Activated naive CD4-positive, alpha-beta T cell treated with anti-CD3 and anti-CD28 coated beads, Interleukin-2, amount 50 U/mL, for 24 hours (primary cell): ENCODE data around the gene STX4.

Source experiments
- H3K27ac Mint-ChIP-seq: one replicate; pipeline ENCODE4 v1.8.0; 2021; ENCODE audit warnings: mild to moderate bottlenecking, mixed read lengths
- H3K27me3 Mint-ChIP-seq: one replicate; pipeline ENCODE4 v1.8.0; 2021; ENCODE audit warnings: mixed read lengths
- H3K36me3 Mint-ChIP-seq: one replicate; pipeline ENCODE4 v1.8.0; 2021; ENCODE audit warnings: mixed read lengths
- H3K4me1 Mint-ChIP-seq: one replicate; pipeline ENCODE4 v1.8.0; 2021; ENCODE audit warnings: mixed read lengths
- H3K4me3 Mint-ChIP-seq: one replicate; pipeline ENCODE4 v1.8.0; 2021; ENCODE audit warnings: mild to moderate bottlenecking, mixed read lengths
- H3K9me3 Mint-ChIP-seq: one replicate; pipeline ENCODE4 v1.8.0; 2021; ENCODE audit warnings: mixed read lengths

The STX4 gene

GRCh38 chr16:31064882-31065461 lies 31.6 kb downstream of the STX4 start:
- Mint-ChIP-seq H3K4me1 (peaks cover 45% of the 10 kb centered on the region), H3K9me3 (no peaks in the 10 kb centered on the region), H3K36me3 (peaks cover 8% of the 10 kb centered on the region), H3K27ac (peak overlapping the region; percentile 65), H3K27me3 (no peaks in the 10 kb centered on the region), H3K4me3 (peak overlapping the region; percentile 63)

GRCh38 chr16:31067342-31067741 lies 34.0 kb downstream of the STX4 start:
- Mint-ChIP-seq H3K9me3 (no peaks in the 10 kb centered on the region), H3K27ac (no peak overlapping the region), H3K27me3 (no peaks in the 10 kb centered on the region), H3K36me3 (peaks cover 7% of the 10 kb centered on the region), H3K4me3 (no peak overlapping the region), H3K4me1 (peaks cover 54% of the 10 kb centered on the region)

GRCh38 chr16:31071861-31072260 lies 38.5 kb downstream of the STX4 start:
- no peaks in the 10 kb centered on the region for H3K9me3 Mint-ChIP-seq
- peak overlapping the region; percentile 98 for H3K4me3 Mint-ChIP-seq
- peaks cover 40% of the 10 kb centered on the region for H3K4me1 Mint-ChIP-seq
- H3K27me3 Mint-ChIP-seq = no peaks in the 10 kb centered on the region
- peaks cover 5% of the 10 kb centered on the region for H3K36me3 Mint-ChIP-seq
- peak overlapping the region; percentile 70 for H3K27ac Mint-ChIP-seq

- Mint-ChIP-seq H3K36me3 (peaks cover 5% of the 10 kb centered on the region), H3K27me3 (no peaks in the 10 kb centered on the region), H3K9me3 (no peaks in the 10 kb centered on the region), H3K27ac (peak overlapping the region; percentile 98), H3K4me3 (peak overlapping the region; percentile 98), H3K4me1 (peaks cover 40% of the 10 kb centered on the region)
Observed at GRCh38 chr16:31072540-31073141, 39.3 kb downstream of the STX4 start.

- no peaks in the 10 kb centered on the region for H3K27me3 Mint-ChIP-seq
- H3K27ac Mint-ChIP-seq = peak overlapping the region; percentile 98
- H3K4me3 Mint-ChIP-seq = peak overlapping the region; percentile 98
- no peaks in the 10 kb centered on the region for H3K9me3 Mint-ChIP-seq
- peaks cover 47% of the 10 kb centered on the region for H3K4me1 Mint-ChIP-seq
- H3K36me3 Mint-ChIP-seq = peaks cover 12% of the 10 kb centered on the region
Observed at GRCh38 chr16:31073142-31073969, 40.0 kb downstream of the STX4 start.

GRCh38 chr16:31073970-31074813 lies 40.8 kb downstream of the STX4 start, which contains the start of the genes ZNF646 and ZNF668:
TSS of gene ZNF646 (plus strand) at chr16:31074422. CDS start at chr16:31076325, 1,903 bp downstream.
TSS of gene ZNF668 (minus strand) at chr16:31074240. CDS start at chr16:31064459, 9,781 bp downstream.
- Mint-ChIP-seq H3K27me3 (no peaks in the 10 kb centered on the region), H3K27ac (peak within 1 kb of the TSS; percentile 98), H3K4me1 (peaks cover 48% of the 10 kb centered on the region), H3K4me3 (peak within 1 kb of the TSS; percentile 98), H3K9me3 (no peaks in the 10 kb centered on the region), H3K36me3 (peaks cover 12% of the 10 kb centered on the region)

GRCh38 chr16:31074814-31075183 lies 41.4 kb downstream of the STX4 start:
- peaks cover 44% of the 10 kb centered on the region for H3K4me1 Mint-ChIP-seq
- no peaks in the 10 kb centered on the region for H3K9me3 Mint-ChIP-seq
- peak overlapping the region; percentile 98 for H3K27ac Mint-ChIP-seq
- no peaks in the 10 kb centered on the region for H3K27me3 Mint-ChIP-seq
- peaks cover 12% of the 10 kb centered on the region for H3K36me3 Mint-ChIP-seq
- H3K4me3 Mint-ChIP-seq = peak overlapping the region; percentile 97

- Mint-ChIP-seq H3K4me1 (peaks cover 44% of the 10 kb centered on the region), H3K36me3 (peaks cover 12% of the 10 kb centered on the region), H3K27me3 (no peaks in the 10 kb centered on the region), H3K4me3 (no peak overlapping the region), H3K27ac (no peak overlapping the region), H3K9me3 (no peaks in the 10 kb centered on the region)
Observed at GRCh38 chr16:31076319-31076718, 43.0 kb downstream of the STX4 start.

- no peaks in the 10 kb centered on the region for H3K9me3 Mint-ChIP-seq
- peaks cover 12% of the 10 kb centered on the region for H3K36me3 Mint-ChIP-seq
- no peak overlapping the region for H3K4me3 Mint-ChIP-seq
- peaks cover 38% of the 10 kb centered on the region for H3K4me1 Mint-ChIP-seq
- H3K27me3 Mint-ChIP-seq = no peaks in the 10 kb centered on the region
- no peak overlapping the region for H3K27ac Mint-ChIP-seq
Observed at GRCh38 chr16:31077024-31077423, 43.7 kb downstream of the STX4 start.

- peaks cover 36% of the 10 kb centered on the region for H3K4me1 Mint-ChIP-seq
Observed at GRCh38 chr16:31077592-31078396, 44.4 kb downstream of the STX4 start.

GRCh38 chr16:31078597-31079341 lies 45.4 kb downstream of the STX4 start:
- Mint-ChIP-seq H3K4me1 (peaks cover 36% of the 10 kb centered on the region), H3K9me3 (no peaks in the 10 kb centered on the region), H3K27ac (no peak overlapping the region), H3K27me3 (no peaks in the 10 kb centered on the region), H3K4me3 (no peak overlapping the region), H3K36me3 (peaks cover 12% of the 10 kb centered on the region)

More at GRCh38 chr16:31077592-31078396, 44.4 kb downstream of the STX4 start:
- H3K4me3 Mint-ChIP-seq = no peak overlapping the region
- H3K9me3 Mint-ChIP-seq = no peaks in the 10 kb centered on the region
- H3K27ac Mint-ChIP-seq = peak overlapping the region; percentile 30
- no peaks in the 10 kb centered on the region for H3K27me3 Mint-ChIP-seq
- peaks cover 12% of the 10 kb centered on the region for H3K36me3 Mint-ChIP-seq

GRCh38 chr16:31079342-31079944 lies 46.1 kb downstream of the STX4 start:
- Mint-ChIP-seq H3K36me3 (peaks cover 12% of the 10 kb centered on the region), H3K27ac (no peak overlapping the region), H3K9me3 (no peaks in the 10 kb centered on the region), H3K4me1 (peaks cover 36% of the 10 kb centered on the region), H3K4me3 (no peak overlapping the region), H3K27me3 (no peaks in the 10 kb centered on the region)

- H3K36me3 Mint-ChIP-seq = peaks cover 10% of the 10 kb centered on the region
- no peak overlapping the region for H3K4me3 Mint-ChIP-seq
- H3K27me3 Mint-ChIP-seq = no peaks in the 10 kb centered on the region
- no peak overlapping the region for H3K27ac Mint-ChIP-seq
- peaks cover 29% of the 10 kb centered on the region for H3K4me1 Mint-ChIP-seq
- H3K9me3 Mint-ChIP-seq = no peaks in the 10 kb centered on the region
Observed at GRCh38 chr16:31080035-31080629, 46.8 kb downstream of the STX4 start.
